AG10803 (cell line): Measurements from ENCODE around the gene ADAM8.
"Not testable (repeated sequence)": the region's sequence is repeated elsewhere in the genome, so short reads cannot be mapped to it uniquely, and the experiment has no call there.

Experiments
- DNase-seq: peaks from one replicate; pipeline ENCODE4 v3.0.0; 2010; ENCODE audit warnings: low read depth
- H3K4me3 ChIP-seq: 2 replicates; pipeline ENCODE4 v1.5.1; 2011; ENCODE audit warnings: mild to moderate bottlenecking, low read length, control low read depth
- CTCF ChIP-seq: conservative IDR thresholded peaks from 2 replicates; pipeline ENCODE4 v1.5.1; 2011; ENCODE audit warnings: mild to moderate bottlenecking, low read length, control low read depth, inconsistent platforms

The ADAM8 gene

GRCh38 chr10:133224756-133225372 lies 51.8 kb downstream of the ADAM8 start:
- TF ChIP-seq CTCF: no peak
- H3K4me3 ChIP-seq: no peak overlapping the region
- no peak for DNase-seq

GRCh38 chr10:133224076-133224475 lies 52.6 kb downstream of the ADAM8 start:
- no peak overlapping the region for H3K4me3 ChIP-seq
- no peak for DNase-seq
- no peak for TF ChIP-seq CTCF

- not testable (repeated sequence) for H3K4me3 ChIP-seq, DNase-seq
These were observed 54.9 kb downstream of the ADAM8 start for GRCh38 chr10:133221756-133222155.

GRCh38 chr10:133221331-133221730 lies 55.3 kb downstream of the ADAM8 start:
- no peak for TF ChIP-seq CTCF
- DNase-seq: no peak
- no peak overlapping the region for H3K4me3 ChIP-seq

- no peak overlapping the region for H3K4me3 ChIP-seq
- TF ChIP-seq CTCF: no peak
- no peak for DNase-seq
These were observed 56.9 kb downstream of the ADAM8 start for GRCh38 chr10:133219782-133220181.

- no peak for TF ChIP-seq CTCF
- H3K4me3 ChIP-seq: no peak overlapping the region
- DNase-seq: no peak
These were observed 57.8 kb downstream of the ADAM8 start for GRCh38 chr10:133218891-133219290.

- no peak for DNase-seq
- no peak for TF ChIP-seq CTCF
- no peak overlapping the region for H3K4me3 ChIP-seq
These were observed 58.7 kb downstream of the ADAM8 start for GRCh38 chr10:133217800-133218589.
